ENCODE data around the gene ATP6V0A1.

Gene ATP6V0A1

DNA sequence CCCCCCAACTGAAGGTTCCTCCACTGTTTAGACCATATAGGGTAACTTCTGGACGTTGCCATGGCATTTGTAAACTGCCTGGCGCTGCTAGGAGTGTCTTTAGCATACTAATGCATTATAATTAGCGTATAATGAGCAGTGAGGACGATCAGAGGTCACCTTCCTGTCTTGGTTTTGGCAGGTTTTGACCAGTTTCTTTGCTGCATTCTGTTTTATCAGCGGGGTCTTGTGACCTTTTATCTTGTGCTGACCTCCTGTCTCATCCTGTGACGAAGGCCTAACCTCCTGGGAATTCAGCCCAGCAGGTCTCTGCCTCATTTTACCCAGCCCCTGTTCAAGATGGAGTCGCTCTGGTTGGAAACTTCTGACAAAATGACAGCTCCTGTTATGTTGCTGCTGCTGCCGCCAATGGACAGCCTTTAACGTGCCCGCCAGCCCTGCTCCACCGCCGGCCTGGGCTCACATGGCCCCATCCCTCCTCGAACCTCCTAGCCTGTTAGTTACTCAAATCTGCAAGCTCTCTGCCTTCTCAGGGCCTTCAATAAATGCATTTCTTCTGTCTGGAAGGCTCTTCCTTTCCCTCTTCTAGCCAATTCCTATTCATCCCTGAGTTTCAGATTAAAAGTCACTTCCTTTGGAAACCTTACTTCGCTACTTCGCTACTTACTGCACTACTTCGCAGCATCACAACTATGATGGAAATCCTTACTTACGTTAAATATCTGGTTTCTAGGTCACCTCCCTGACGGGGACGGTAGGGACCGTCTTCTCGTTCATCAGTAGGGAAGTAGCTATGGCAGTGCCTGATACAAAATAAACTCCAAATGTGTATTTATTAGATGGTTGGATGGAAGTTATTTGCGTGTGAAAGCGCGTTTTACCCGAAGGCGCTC lies 76.7 kb downstream of the ATP6V0A1 start:
- Histone ChIP-seq H3K27ac (replicated peaks) (peak overlapping the region; percentile 64), H3K4me3 (replicated peaks; ENCODE audit: insufficient read depth, low read length) (peak overlapping the region; percentile 74), H3K27me3 (ENCODE audit: insufficient read depth, poor library complexity, severe bottlenecking) (no peaks in the 10 kb centered on the region)
- no peak for DNase-seq (ENCODE audit: low read depth in 1 of 2, low spot score in 1 of 2)
- TF ChIP-seq GABPA (IDR thresholded peaks at IDR 0.05; ENCODE audit: low read depth), result no peak
- TF ChIP-seq, protein P1, sequence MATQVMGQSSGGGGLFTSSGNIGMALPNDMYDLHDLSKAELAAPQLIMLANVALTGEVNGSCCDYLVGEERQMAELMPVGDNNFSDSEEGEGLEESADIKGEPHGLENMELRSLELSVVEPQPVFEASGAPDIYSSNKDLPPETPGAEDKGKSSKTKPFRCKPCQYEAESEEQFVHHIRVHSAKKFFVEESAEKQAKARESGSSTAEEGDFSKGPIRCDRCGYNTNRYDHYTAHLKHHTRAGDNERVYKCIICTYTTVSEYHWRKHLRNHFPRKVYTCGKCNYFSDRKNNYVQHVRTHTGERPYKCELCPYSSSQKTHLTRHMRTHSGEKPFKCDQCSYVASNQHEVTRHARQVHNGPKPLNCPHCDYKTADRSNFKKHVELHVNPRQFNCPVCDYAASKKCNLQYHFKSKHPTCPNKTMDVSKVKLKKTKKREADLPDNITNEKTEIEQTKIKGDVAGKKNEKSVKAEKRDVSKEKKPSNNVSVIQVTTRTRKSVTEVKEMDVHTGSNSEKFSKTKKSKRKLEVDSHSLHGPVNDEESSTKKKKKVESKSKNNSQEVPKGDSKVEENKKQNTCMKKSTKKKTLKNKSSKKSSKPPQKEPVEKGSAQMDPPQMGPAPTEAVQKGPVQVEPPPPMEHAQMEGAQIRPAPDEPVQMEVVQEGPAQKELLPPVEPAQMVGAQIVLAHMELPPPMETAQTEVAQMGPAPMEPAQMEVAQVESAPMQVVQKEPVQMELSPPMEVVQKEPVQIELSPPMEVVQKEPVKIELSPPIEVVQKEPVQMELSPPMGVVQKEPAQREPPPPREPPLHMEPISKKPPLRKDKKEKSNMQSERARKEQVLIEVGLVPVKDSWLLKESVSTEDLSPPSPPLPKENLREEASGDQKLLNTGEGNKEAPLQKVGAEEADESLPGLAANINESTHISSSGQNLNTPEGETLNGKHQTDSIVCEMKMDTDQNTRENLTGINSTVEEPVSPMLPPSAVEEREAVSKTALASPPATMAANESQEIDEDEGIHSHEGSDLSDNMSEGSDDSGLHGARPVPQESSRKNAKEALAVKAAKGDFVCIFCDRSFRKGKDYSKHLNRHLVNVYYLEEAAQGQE (IDR thresholded peaks at IDR 0.05; ENCODE audit: insufficient replicate concordance, low read depth), result no peak
- TF ChIP-seq SPI1 (IDR thresholded peaks at IDR 0.05; ENCODE audit: borderline replicate concordance, low read depth), result peak; percentile 25; the same call in 1 of the 2 replicates

DNA sequence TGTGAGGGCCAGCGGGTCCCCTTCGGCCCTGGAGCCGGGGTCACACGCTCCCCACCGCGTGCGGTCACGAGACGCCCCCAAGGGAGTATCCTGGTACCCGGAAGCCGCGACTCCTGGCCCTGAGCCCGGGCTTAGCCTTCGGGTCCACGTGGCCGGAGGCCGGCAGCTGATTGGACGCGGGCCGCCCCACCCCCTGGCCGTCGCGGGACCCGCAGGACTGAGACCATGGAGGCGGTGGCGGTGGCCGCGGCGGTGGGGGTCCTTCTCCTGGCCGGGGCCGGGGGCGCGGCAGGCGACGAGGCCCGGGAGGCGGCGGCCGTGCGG lies 77.3 kb downstream of the ATP6V0A1 start, which contains the start of gene NAGLU:
NAGLU (plus strand) TSS at position 194 of the 324 bp plus-strand sequence; CDS start at position 226, 32 bp downstream.
- TF ChIP-seq, protein P2, sequence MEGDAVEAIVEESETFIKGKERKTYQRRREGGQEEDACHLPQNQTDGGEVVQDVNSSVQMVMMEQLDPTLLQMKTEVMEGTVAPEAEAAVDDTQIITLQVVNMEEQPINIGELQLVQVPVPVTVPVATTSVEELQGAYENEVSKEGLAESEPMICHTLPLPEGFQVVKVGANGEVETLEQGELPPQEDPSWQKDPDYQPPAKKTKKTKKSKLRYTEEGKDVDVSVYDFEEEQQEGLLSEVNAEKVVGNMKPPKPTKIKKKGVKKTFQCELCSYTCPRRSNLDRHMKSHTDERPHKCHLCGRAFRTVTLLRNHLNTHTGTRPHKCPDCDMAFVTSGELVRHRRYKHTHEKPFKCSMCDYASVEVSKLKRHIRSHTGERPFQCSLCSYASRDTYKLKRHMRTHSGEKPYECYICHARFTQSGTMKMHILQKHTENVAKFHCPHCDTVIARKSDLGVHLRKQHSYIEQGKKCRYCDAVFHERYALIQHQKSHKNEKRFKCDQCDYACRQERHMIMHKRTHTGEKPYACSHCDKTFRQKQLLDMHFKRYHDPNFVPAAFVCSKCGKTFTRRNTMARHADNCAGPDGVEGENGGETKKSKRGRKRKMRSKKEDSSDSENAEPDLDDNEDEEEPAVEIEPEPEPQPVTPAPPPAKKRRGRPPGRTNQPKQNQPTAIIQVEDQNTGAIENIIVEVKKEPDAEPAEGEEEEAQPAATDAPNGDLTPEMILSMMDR (IDR thresholded peaks at IDR 0.05; ENCODE audit: insufficient read depth, low read length), result no peak
- TF ChIP-seq GABPA (IDR thresholded peaks at IDR 0.05; ENCODE audit: low read depth), result no peak
- TF ChIP-seq, protein P1 (IDR thresholded peaks at IDR 0.05; ENCODE audit: insufficient replicate concordance, low read depth), result peak; percentile 23
- TF ChIP-seq POLR2AphosphoS5 (IDR thresholded peaks at IDR 0.05; ENCODE audit: low read depth), result peak; percentile 51
- no peak for TF ChIP-seq SPI1 (IDR thresholded peaks at IDR 0.05; ENCODE audit: borderline replicate concordance, low read depth)
- DNase-seq (ENCODE audit: low read depth in 1 of 2, low spot score in 1 of 2), result peak; percentile 88 to 93
- Histone ChIP-seq H3K4me3 (replicated peaks; ENCODE audit: insufficient read depth, low read length) (peak within 1 kb of the TSS; percentile 74), H3K27me3 (ENCODE audit: insufficient read depth, poor library complexity, severe bottlenecking) (no peaks in the 10 kb centered on the region), H3K27ac (replicated peaks) (peak within 1 kb of the TSS; percentile 71)

DNA sequence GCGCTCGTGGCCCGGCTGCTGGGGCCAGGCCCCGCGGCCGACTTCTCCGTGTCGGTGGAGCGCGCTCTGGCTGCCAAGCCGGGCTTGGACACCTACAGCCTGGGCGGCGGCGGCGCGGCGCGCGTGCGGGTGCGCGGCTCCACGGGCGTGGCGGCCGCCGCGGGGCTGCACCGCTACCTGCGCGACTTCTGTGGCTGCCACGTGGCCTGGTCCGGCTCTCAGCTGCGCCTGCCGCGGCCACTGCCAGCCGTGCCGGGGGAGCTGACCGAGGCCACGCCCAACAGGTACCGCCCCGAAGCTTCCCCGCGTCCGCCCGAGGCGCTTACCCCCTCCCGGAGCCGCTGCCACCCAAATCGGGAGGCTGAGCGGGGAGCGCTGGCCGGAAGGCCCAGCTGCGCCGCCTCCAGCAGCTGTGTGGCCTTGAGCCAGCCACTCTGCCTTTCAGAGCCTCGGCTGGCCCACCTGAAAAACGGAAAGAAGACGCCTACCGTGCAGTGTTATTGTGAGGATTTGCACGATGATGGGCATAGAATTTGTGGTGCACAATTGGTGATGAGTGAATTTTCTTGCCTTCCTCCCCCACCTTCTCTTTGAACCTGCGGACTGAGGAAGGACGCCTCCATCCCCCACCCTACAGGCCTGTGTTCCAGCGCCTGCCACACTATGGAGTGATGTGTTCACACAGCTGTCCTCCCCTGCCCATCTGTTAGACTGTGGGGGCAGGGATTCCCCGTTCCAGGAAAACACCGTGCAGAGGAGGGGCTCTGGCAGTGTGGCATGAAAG lies 77.9 kb downstream of the ATP6V0A1 start:
- DNase-seq (ENCODE audit: low read depth in 1 of 2, low spot score in 1 of 2), result peak; percentile 85 to 87

More for the DNA sequence above, 77.9 kb downstream of the ATP6V0A1 start:
- Histone ChIP-seq H3K27me3 (ENCODE audit: insufficient read depth, poor library complexity, severe bottlenecking) (no peaks in the 10 kb centered on the region), H3K4me3 (replicated peaks; ENCODE audit: insufficient read depth, low read length) (peak overlapping the region; percentile 74), H3K27ac (replicated peaks) (peak overlapping the region; percentile 71)
- TF ChIP-seq, protein P2 (IDR thresholded peaks at IDR 0.05; ENCODE audit: insufficient read depth, low read length), result no peak
- TF ChIP-seq GABPA (IDR thresholded peaks at IDR 0.05; ENCODE audit: low read depth) (no peak; the same call in 1 of the 2 replicates), SPI1 (IDR thresholded peaks at IDR 0.05; ENCODE audit: borderline replicate concordance, low read depth) (no peak), POLR2AphosphoS5 (IDR thresholded peaks at IDR 0.05; ENCODE audit: low read depth) (no peak; the same call in none of the 2 replicates)
- TF ChIP-seq, protein P1 (IDR thresholded peaks at IDR 0.05; ENCODE audit: insufficient replicate concordance, low read depth), result no peak
